Fibroblast of gingiva (primary cell): ENCODE results near the gene ARL9.

Source experiments
- DNase-seq: peaks from one replicate; pipeline ENCODE4 v3.0.0-alpha.2; 2011; ENCODE audit warnings: low read depth

ARL9 gene, protein sequence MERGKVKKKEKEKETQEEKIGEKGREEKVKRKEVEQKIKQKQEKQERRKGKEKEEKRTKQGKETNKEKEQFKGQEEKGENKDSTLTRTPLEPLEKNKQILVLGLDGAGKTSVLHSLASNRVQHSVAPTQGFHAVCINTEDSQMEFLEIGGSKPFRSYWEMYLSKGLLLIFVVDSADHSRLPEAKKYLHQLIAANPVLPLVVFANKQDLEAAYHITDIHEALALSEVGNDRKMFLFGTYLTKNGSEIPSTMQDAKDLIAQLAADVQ

GRCh38 chr4:56505269-56506130 lies at the start of gene ARL9:
Gene ARL9 (plus strand): TSS chr4:56505791. CDS start chr4:56505863, 72 bp downstream.
- DNase-seq: peak; percentile 61

- DNase-seq: no peak
Observed at GRCh38 chr4:56460085-56460484, 45.5 kb upstream of the ARL9 start.

DNA sequence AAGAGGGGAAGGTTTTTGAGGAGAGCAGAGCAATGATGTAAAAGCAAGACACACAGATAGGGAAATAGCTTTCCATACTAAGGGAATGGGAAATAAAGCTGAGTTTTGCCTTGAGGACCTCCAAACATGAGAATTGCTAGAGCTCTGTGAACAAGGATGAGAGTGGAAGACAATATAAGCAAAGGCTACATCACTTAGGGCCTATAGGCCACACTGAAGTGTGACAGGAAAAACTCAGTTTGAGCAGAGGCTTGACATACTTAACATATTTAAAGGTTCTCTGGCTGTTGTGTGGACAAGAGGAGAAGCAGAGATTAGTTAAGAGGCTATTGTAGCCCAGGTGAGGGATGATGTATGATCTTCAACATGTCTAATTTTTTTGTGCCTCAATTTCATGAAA lies 43.4 kb upstream of the ARL9 start:
- no peak for DNase-seq

DNA sequence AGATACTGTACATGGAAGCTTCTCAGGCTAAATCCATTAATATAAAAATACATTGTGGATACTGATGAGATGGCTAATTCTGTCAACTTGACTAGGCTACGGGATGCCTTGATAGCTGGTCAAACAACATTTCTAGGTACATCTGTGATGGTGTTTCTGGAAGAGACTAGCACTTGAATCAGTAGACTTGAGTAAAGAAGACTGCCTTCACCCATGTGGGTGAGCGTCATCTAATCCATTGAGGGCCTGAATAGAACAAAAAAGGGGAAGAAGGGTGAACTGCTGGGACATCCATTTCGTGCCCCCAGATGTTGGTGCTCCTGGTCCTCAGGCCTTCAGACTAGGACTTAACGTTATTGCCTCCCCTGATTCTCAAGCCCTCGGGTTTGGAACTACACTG lies 41.9 kb upstream of the ARL9 start:
- DNase-seq: no peak

GRCh38 chr4:56464581-56464980 lies 41.0 kb upstream of the ARL9 start:
- DNase-seq: no peak

GRCh38 chr4:56465599-56466295 lies 39.8 kb upstream of the ARL9 start:
- DNase-seq: no peak

GRCh38 chr4:56466296-56466761 lies 39.3 kb upstream of the ARL9 start:
- peak; percentile 51 for DNase-seq

- no peak for DNase-seq
Observed at GRCh38 chr4:56466910-56467283, 38.7 kb upstream of the ARL9 start.

- DNase-seq: peak; percentile 82
Observed at GRCh38 chr4:56467284-56468096, 38.1 kb upstream of the ARL9 start, which contains the start of gene SRP72. Gene SRP72 (plus strand): TSS chr4:56467617. CDS start chr4:56467636, 19 bp downstream.

GRCh38 chr4:56468097-56468422 lies 37.5 kb upstream of the ARL9 start:
- DNase-seq: no peak

GRCh38 chr4:56469489-56470210 lies 35.9 kb upstream of the ARL9 start:
- no peak for DNase-seq

DNA sequence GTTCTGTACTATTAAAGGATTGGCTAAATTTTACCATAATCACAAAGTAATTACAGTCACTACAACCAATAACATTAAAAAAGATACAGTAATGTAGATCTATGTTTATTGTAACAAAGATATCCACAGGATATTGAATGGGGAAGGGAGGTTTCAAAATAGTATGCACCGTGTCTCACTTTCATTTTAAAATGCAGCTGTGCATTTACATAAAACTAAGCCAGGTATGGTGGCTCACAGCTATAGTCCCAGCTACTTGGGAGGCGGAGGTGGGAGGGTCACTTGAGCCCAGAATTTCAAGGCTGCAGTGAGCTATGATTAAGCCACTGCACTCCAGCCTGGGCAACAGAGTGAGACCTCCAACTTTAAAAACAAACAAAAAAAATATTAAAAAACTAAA lies 29.7 kb upstream of the ARL9 start:
- no peak for DNase-seq

DNA sequence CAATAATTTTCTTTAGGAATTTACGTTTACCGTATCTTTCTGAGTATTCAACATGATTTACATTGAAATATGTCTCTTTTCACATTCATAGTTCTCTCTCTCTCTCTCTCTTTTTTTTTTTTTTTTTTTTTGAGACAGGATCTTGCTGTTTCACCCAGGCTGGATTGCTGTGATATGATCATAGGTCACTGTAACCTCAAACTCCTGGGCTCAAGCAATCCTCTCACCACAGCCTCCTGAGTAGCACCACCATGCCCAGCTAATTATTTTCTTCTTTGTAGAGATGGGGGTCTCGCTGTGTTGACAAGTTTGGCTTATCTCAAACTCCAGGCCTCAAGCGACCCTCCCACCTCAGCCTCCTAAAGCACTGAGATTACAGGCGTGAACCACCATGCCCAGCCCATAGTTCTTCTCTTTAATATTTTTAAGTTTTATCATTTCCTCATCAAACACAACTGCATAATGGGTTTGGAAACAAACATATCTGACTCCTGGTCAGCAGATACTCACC lies 28.3 kb upstream of the ARL9 start:
- DNase-seq: no peak

DNA sequence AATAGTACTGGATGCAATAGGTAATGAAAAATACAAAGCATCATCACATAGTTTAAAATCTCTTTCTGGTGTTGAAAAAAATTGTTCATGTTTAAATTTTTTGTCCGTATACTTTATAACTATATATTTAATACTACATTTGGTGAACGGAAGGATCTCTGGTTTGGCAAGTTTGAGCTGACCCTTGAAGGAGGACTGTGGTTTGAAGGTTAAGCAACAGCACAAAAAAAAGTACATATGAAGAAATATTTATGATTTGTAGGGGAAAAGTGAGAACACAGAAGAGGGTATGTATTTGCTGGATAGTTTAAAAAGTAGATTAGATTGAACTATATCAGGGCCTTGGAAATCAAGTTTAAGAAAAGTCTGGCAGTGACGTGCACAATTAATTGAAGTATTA lies 24.9 kb upstream of the ARL9 start:
- DNase-seq: peak; percentile 25

- DNase-seq: no peak
Observed at GRCh38 chr4:56496241-56496640, 9.3 kb upstream of the ARL9 start.

- DNase-seq: no peak
Observed at GRCh38 chr4:56511098-56511497, 5.5 kb downstream of the ARL9 start.

GRCh38 chr4:56512166-56512565 lies 6.6 kb downstream of the ARL9 start:
- DNase-seq: peak; percentile 6

DNA sequence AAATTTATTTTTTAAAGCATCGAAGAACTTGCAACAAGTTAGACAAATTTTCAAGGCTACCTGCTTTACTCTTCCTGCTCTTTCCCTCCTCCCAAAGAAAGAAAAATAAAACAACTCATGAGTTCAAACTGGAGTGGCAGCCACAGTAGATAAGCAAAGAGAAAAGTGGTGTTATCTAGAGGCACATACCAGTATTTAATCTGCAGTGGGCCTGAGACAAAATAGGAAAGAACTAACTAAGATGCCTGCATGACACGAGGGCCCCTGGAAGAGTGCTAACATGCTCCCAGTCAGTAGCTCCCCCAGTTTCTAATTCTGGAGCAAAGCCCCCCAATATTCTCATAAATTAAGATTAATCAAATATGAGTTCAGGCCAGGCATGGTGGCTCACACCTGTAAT lies 7.9 kb downstream of the ARL9 start:
- no peak for DNase-seq

DNA sequence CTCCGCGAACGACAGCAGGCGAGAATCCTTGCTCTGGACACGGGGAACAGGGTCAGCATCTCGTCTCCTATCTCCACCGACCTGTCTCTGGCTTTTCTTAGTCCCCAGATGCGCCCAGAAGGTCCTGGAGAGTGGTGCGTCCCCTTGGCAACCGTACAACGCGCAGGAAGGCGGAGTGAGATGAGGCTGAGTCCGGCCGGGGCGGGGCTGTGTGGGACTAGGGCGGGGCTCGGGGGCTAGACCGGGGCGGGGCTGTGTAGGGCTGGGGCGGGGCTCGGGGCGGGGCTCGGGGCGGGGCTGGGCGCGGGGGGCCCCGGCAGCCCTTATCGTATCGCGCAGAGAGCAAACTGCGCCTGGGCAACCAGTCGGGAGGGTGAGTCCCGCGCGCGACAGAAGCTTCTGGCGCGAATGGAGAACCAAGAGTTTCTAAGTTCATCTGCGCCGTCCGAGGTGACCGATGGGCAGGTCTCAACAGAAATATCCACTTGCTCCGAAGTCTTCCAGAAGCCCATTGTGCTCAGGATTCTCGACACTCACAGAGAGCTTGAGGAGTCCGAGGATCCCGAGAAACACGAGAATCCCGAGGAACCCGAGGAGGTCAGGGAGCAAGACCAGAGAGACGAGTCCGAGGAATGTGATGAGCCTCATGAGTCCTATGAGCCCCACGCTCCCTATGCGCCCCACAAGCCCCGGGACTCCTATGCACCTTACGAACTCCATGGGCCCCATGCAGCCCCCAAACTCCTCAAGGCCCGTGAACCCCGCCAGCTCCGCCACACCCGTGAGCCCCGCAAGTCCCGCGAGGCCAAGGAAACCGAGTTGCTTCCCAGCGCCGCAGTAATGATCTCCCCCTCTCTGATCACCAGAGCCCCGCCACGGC lies 24.9 kb downstream of the ARL9 start:
- peak; percentile 78 for DNase-seq

- no peak for DNase-seq
Observed at GRCh38 chr4:56531149-56531770, 25.7 kb downstream of the ARL9 start.
